Osteoblast (primary cell): ENCODE data around the gene SSX2IP. TPM values are rescaled to one million over a fixed set of nuclear protein-coding genes. Genes with fewer than 3 reads are reported as not detected.

ENCODE experiments used
- DNase-seq: peaks from one replicate; pipeline ENCODE4 v3.0.0; 2011; ENCODE audit warnings: low spot score, mixed read lengths; ENCODE audit not compliant: insufficient read length; ENCODE audit errors: missing footprints
- H2AFZ ChIP-seq: 2 replicates; pipeline ENCODE4 v1.6.0; 2011; ENCODE audit warnings: mild to moderate bottlenecking, low read length
- H3K27ac ChIP-seq: 2 replicates; pipeline ENCODE4 v1.5.1; 2011; ENCODE audit warnings: mild to moderate bottlenecking, low read depth, low read length, moderate library complexity
- H3K27me3 ChIP-seq: 2 replicates; pipeline ENCODE4 v1.6.0; 2012; ENCODE audit warnings: mild to moderate bottlenecking, control low read depth, inconsistent platforms, low read length, moderate library complexity; ENCODE audit not compliant: insufficient read depth
- H3K36me3 ChIP-seq: 2 replicates; pipeline ENCODE4 v1.5.1; 2011; ENCODE audit warnings: mild to moderate bottlenecking, low read length, control low read depth, moderate library complexity; ENCODE audit not compliant: insufficient read depth
- H3K4me1 ChIP-seq: 2 replicates; pipeline ENCODE4 v1.5.1; 2011; ENCODE audit warnings: mild to moderate bottlenecking, low read length, control low read depth, moderate library complexity; ENCODE audit not compliant: insufficient read depth
- H3K4me2 ChIP-seq: 2 replicates; pipeline ENCODE4 v1.6.0; 2011; ENCODE audit warnings: mild to moderate bottlenecking, low read length; ENCODE audit not compliant: insufficient read depth
- H3K4me3 ChIP-seq: fragments of 200-600 bp; sonication (generic); 3 replicates; pipeline ENCODE4 v1.5.1; 2012; ENCODE audit warnings: mild to moderate bottlenecking, low read length, inconsistent platforms; ENCODE audit not compliant: insufficient read depth
- H3K79me2 ChIP-seq: 2 replicates; pipeline ENCODE4 v1.6.0; 2012; ENCODE audit warnings: mild to moderate bottlenecking, low read length, control low read depth, inconsistent platforms; ENCODE audit not compliant: insufficient read depth
- H3K9me3 ChIP-seq: 2 replicates; pipeline ENCODE4 v1.5.1; 2011; ENCODE audit warnings: low read depth, low read length, control low read depth
- H4K20me1 ChIP-seq: 2 replicates; pipeline ENCODE4 v1.6.0; 2012; ENCODE audit warnings: mild to moderate bottlenecking, low read length, control low read depth; ENCODE audit not compliant: insufficient read depth
- total RNA-seq: library from RNA; depleted of rRNA; stranded (reverse); fragments of >200 nt; gene quantifications from 2 replicates; pipeline ENCODE4 v1.2.3, GENCODE V29; 2012
- TF ChIP-seq, protein P1 (sequence below): IDR thresholded peaks from 2 replicates; pipeline ENCODE4 v1.5.1; 2011; ENCODE audit warnings: mild to moderate bottlenecking, low read depth, low read length, moderate library complexity; ENCODE audit errors: extremely low read depth

Gene SSX2IP, protein sequence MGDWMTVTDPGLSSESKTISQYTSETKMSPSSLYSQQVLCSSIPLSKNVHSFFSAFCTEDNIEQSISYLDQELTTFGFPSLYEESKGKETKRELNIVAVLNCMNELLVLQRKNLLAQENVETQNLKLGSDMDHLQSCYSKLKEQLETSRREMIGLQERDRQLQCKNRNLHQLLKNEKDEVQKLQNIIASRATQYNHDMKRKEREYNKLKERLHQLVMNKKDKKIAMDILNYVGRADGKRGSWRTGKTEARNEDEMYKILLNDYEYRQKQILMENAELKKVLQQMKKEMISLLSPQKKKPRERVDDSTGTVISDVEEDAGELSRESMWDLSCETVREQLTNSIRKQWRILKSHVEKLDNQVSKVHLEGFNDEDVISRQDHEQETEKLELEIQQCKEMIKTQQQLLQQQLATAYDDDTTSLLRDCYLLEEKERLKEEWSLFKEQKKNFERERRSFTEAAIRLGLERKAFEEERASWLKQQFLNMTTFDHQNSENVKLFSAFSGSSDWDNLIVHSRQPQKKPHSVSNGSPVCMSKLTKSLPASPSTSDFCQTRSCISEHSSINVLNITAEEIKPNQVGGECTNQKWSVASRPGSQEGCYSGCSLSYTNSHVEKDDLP
- total RNA-seq, result 10.9 TPM in 2 replicates

DNA sequence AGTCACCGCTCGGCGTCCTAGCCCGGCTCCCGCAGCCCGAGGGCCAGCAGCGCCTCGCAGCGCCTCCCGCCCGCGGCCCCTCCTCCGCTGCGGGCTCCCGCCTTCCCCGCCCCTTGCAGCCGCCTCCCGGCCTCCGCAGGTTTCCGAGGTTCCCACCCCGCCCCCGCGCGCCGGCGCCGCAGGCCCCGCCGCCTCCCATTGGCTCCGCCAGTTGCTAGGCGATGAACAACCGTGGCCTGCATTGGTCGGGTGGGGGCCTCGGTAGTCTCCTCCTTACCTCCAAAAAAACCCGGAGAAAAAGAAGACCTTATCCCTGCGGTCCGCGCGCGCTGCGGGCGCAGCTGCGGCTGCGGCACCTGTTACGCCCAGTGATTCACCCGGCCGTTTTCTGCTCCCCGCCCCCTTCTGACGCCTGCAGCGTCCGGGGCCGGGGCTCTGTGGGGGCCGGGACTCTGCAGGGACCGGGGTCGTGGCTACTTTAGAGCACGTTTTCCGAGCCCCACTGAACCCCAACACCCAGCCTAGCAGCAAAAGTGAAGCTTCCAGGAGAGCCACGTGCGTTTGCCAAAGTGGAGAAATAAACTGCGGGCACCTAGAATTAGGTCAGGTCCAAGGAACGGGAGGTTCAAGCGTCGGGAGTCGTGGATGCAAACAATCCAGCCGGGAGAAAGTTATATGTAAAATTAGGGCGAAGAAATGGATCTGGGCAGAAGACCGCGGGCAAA, at the start of gene SSX2IP:
Gene SSX2IP, minus strand, starts transcription at position 65 of the 725 bp plus-strand sequence. CDS start 19,242 bp downstream, outside the sequence.
- Histone ChIP-seq H3K27me3 (no peaks in the 10 kb centered on the region), H3K4me2 (peak within 1 kb of the TSS; percentile 91), H3K36me3 (no peaks in the 10 kb centered on the region), H4K20me1 (peaks cover 3% of the 10 kb centered on the region), H2AFZ (peak within 1 kb of the TSS; percentile 93), H3K4me3 (peak within 1 kb of the TSS; percentile 76), H3K79me2 (peaks cover 26% of the 10 kb centered on the region), H3K27ac (peak within 1 kb of the TSS; percentile 27), H3K4me1 (peaks cover 24% of the 10 kb centered on the region), H3K9me3 (no peaks in the 10 kb centered on the region)
- TF ChIP-seq, protein P1, sequence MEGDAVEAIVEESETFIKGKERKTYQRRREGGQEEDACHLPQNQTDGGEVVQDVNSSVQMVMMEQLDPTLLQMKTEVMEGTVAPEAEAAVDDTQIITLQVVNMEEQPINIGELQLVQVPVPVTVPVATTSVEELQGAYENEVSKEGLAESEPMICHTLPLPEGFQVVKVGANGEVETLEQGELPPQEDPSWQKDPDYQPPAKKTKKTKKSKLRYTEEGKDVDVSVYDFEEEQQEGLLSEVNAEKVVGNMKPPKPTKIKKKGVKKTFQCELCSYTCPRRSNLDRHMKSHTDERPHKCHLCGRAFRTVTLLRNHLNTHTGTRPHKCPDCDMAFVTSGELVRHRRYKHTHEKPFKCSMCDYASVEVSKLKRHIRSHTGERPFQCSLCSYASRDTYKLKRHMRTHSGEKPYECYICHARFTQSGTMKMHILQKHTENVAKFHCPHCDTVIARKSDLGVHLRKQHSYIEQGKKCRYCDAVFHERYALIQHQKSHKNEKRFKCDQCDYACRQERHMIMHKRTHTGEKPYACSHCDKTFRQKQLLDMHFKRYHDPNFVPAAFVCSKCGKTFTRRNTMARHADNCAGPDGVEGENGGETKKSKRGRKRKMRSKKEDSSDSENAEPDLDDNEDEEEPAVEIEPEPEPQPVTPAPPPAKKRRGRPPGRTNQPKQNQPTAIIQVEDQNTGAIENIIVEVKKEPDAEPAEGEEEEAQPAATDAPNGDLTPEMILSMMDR, result no peak
- DNase-seq, result peak; percentile 99

DNA sequence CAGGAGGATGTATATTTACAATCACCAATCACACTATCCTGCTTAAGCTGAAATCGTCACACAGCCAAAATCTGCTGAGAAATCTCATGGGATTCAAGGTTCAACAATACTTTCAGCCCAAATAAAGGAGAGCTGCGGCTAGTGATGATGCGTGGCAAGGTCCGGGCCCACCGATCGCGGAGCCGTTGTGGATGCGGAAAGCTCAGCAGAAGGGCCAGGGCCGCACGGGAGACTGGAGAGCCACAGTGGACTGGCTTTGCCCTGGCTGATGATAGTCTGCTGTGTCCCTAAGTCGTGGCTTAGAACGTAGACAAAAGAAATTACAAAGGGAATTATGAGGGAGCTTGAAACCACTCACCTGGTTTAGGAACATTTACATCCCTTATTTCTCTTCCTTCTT, 48.0 kb upstream of the SSX2IP start:
- Histone ChIP-seq H3K79me2 (no peaks in the 10 kb centered on the region), H3K27me3 (no peaks in the 10 kb centered on the region), H2AFZ (no peak overlapping the region), H3K4me1 (peaks cover 3% of the 10 kb centered on the region), H3K27ac (no peak overlapping the region), H3K4me3 (no peak overlapping the region), H3K36me3 (no peaks in the 10 kb centered on the region), H3K4me2 (no peak overlapping the region), H3K9me3 (no peaks in the 10 kb centered on the region), H4K20me1 (no peaks in the 10 kb centered on the region)
- TF ChIP-seq, protein P1, result no peak
- DNase-seq, result no peak

DNA sequence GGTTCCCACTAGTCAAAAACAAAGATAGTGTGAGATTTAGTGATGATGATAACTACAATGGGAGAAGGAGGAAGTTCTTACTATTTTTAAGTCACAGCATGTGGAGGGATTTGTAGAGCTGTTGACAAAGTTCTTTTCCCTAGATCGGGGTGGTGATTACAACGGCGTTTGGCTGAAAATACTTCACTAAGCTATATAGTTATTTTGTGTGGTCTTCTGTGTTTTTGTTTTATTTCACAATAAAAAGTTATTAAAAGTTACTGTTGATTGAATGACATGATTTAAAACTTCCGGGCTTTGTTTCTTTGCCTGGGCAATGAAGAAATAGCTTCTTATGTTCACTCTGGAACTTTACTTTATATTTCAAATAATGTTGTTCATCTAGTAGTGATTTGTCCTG, 47.3 kb upstream of the SSX2IP start:
- Histone ChIP-seq H3K27me3 (no peaks in the 10 kb centered on the region), H3K79me2 (no peaks in the 10 kb centered on the region), H3K4me2 (no peak overlapping the region), H3K9me3 (no peaks in the 10 kb centered on the region), H3K27ac (no peak overlapping the region), H3K4me3 (no peak overlapping the region), H4K20me1 (no peaks in the 10 kb centered on the region), H3K4me1 (peaks cover 3% of the 10 kb centered on the region), H2AFZ (no peak overlapping the region), H3K36me3 (no peaks in the 10 kb centered on the region)
- TF ChIP-seq, protein P1, result no peak
- DNase-seq, result no peak
